HepG2 (cell line): ENCODE measurements around the gene RASSF6. TPM values are rescaled to one million over a fixed set of nuclear protein-coding genes. Genes with fewer than 3 reads are reported as not detected.

Source experiments
- ARID5B ChIP-seq: IDR thresholded peaks from 2 replicates; pipeline ENCODE4 v1.4.0; 2020; ENCODE audit warnings: mild to moderate bottlenecking, missing genetic modification reagents
- ATF4 ChIP-seq, 2 experiments: fragments of 450-650 bp in 1 of 2; sonication (generic) in 1 of 2; formaldehyde crosslinking; IDR thresholded peaks; 2 replicates each; pipeline versions ENCODE4 v1.5.0 to v1.8.0; 2020 to 2022; ENCODE audit warnings: mild to moderate bottlenecking in 1 of 2, missing genetic modification reagents in 1 of 2
- HMGXB3 ChIP-seq: sonication (generic); formaldehyde crosslinking; IDR thresholded peaks from 2 replicates; pipeline ENCODE4 v1.4.0; 2020; ENCODE audit warnings: missing genetic modification reagents, borderline replicate concordance
- HNRNPUL1 ChIP-seq: fragments of 200-400 bp; formaldehyde crosslinking; IDR thresholded peaks from 2 replicates; pipeline ENCODE4 v1.6.1; 2017; ENCODE audit warnings: low read depth, mild to moderate bottlenecking, low read length, moderate library complexity
- IKZF1 ChIP-seq: fragments of 450-650 bp; IDR thresholded peaks from 2 replicates; pipeline ENCODE4 v1.7.1; 2016
- JUNB ChIP-seq: sonication (generic); formaldehyde crosslinking; IDR thresholded peaks from 2 replicates; pipeline ENCODE4 v1.8.0; 2022; ENCODE audit warnings: missing genetic modification reagents, mild to moderate bottlenecking, borderline replicate concordance
- NR0B2 ChIP-seq: sonication (generic); formaldehyde crosslinking; IDR thresholded peaks from 2 replicates; pipeline ENCODE4 v1.4.0; 2020; ENCODE audit warnings: mild to moderate bottlenecking, missing genetic modification reagents
- POLR2AphosphoS2 ChIP-seq: IDR thresholded peaks from 2 replicates; pipeline ENCODE4 v1.6.1; 2011; ENCODE audit warnings: low read depth, low read length, improper control_type of control experiment
- TOPORS ChIP-seq: sonication (generic); formaldehyde crosslinking; IDR thresholded peaks from 2 replicates; pipeline ENCODE4 v1.8.0; 2023; ENCODE audit warnings: mild to moderate bottlenecking, missing genetic modification reagents
- ZBTB10 ChIP-seq: sonication (generic); formaldehyde crosslinking; IDR thresholded peaks from 2 replicates; pipeline ENCODE4 v1.4.0; 2020; ENCODE audit warnings: missing genetic modification reagents, borderline replicate concordance
- ZNF225 ChIP-seq: sonication (generic); formaldehyde crosslinking; IDR thresholded peaks from 2 replicates; pipeline ENCODE4 v1.4.0; 2020; ENCODE audit warnings: mild to moderate bottlenecking, missing genetic modification reagents
- ZNF44 ChIP-seq: sonication (generic); formaldehyde crosslinking; IDR thresholded peaks from 2 replicates; pipeline ENCODE4 v1.5.1; 2020; ENCODE audit warnings: mild to moderate bottlenecking, missing genetic modification reagents
- ZNF720 ChIP-seq: sonication (generic); formaldehyde crosslinking; IDR thresholded peaks from 2 replicates; pipeline ENCODE4 v1.4.0; 2020; ENCODE audit warnings: missing genetic modification reagents
- polyA plus RNA-seq, 8 experiments: library from polyadenylated mRNA; depleted of rRNA in 3 of 8; stranded (reverse) in 7 of 8; unstranded in 1 of 8; fragments of >200 nt; fragmentation: Illumina TruSeq in 4 of 8; extraction: Trizol in 4 of 8; gene quantifications; 2 replicates each; pipeline versions ENCODE4 v1.2.1 to v1.2.3, GENCODE V29; 2011 to 2016; ENCODE audit warnings: low read depth in 4 of 8, missing spikeins in 1 of 8, mixed read lengths in 1 of 8; ENCODE audit not compliant: insufficient read depth in 1 of 8
- total RNA-seq, 5 experiments: library from RNA; depleted of rRNA; stranded (reverse); fragments of >200 nt; fragmentation: Illumina TruSeq; extraction: Trizol; gene quantifications; 2 replicates each; pipeline ENCODE4 v1.2.3, GENCODE V29; 2016; ENCODE audit warnings: low read depth in 1 of 5

The RASSF6 gene
- total and polyA plus RNA-seq, 2 of the 13 experiments (the other 11 are each of a cell fraction or from before 2014, with no cell fraction given): 0.03 to 0.11 TPM

- TF ChIP-seq HNRNPUL1 (no peak), TOPORS (CRISPR knock-in tag) (no peak), POLR2AphosphoS2 (no peak), NR0B2 (CRISPR knock-in tag) (no peak; the same call in 1 of the 2 replicates), ZNF44 (CRISPR knock-in tag) (no peak), ZNF720 (no peak), ZNF225 (CRISPR knock-in tag) (no peak), HMGXB3 (peak; percentile 58; the same call in 1 of the 2 replicates), ZBTB10 (CRISPR knock-in tag) (no peak), ARID5B (CRISPR knock-in tag) (peak; percentile 95), ATF4 (CRISPR knock-in tag; IDR thresholded peaks at IDR 0.05) (peak in 1 of 2 experiments; percentile 57; a peak in 1 of 4 replicates), JUNB (CRISPR knock-in tag) (no peak), IKZF1 (no peak)
These were observed 21.1 kb downstream of the RASSF6 start (continued) for GRCh38 chr4:73599182-73599581.
